GM10248 (cell line): ENCODE data around the gene COA4.

ENCODE experiments used
- CTCF ChIA-PET: fragments of 300-600 bp; sonication (Branson Sonifier 250); formaldehyde crosslinking; extraction: SDS; loops from one replicate; lab custom pipeline; 2021; ENCODE audit warnings: antibody characterized with exemption; lab: Yijun Ruan, JAX
- POLR2A ChIA-PET: fragments of 350-650 bp; sonication (Branson Sonifier 250); formaldehyde crosslinking; extraction: SDS; loops from one replicate; lab custom pipeline; 2020; ENCODE audit warnings: antibody characterized with exemption; lab: Yijun Ruan, JAX
- DNase-seq: peaks from one replicate; pipeline ENCODE4 v3.0.0; 2012; ENCODE audit errors: extremely low spot score
- TF ChIP-seq, protein P1 (sequence below): IDR thresholded peaks from 2 replicates; pipeline ENCODE4 v1.5.1; 2012; ENCODE audit warnings: mild to moderate bottlenecking, low read depth; ENCODE audit errors: extremely low read depth, missing control alignments, control extremely low read depth

The COA4 gene

DNA sequence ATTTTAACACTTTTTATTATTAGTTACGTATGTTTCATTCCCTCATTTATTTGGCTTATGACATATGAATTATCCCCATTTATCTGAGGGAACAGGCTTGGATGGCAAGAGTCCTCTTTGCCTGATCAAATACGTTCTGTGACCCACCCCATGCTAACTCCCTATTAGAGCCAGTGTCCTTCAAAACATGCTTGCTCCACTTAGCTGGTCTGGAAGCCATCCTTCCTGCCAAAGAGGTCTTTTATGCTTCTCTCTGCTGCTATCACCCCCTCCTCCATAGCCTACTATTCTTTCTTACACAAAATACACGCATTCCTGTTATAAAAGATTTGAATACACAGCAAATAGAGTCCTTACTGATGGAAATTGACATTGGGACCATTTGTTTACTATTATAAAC is 6.4 kb downstream of the COA4 start:
- ChIA-PET POLR2A (no interaction called here), CTCF (interaction anchor here (0.9 kb wide), 1 partner anchor 16 kb away, joined by 7 read pairs; no protein-coding TSS in a partner anchor)
- TF ChIP-seq, protein P1, sequence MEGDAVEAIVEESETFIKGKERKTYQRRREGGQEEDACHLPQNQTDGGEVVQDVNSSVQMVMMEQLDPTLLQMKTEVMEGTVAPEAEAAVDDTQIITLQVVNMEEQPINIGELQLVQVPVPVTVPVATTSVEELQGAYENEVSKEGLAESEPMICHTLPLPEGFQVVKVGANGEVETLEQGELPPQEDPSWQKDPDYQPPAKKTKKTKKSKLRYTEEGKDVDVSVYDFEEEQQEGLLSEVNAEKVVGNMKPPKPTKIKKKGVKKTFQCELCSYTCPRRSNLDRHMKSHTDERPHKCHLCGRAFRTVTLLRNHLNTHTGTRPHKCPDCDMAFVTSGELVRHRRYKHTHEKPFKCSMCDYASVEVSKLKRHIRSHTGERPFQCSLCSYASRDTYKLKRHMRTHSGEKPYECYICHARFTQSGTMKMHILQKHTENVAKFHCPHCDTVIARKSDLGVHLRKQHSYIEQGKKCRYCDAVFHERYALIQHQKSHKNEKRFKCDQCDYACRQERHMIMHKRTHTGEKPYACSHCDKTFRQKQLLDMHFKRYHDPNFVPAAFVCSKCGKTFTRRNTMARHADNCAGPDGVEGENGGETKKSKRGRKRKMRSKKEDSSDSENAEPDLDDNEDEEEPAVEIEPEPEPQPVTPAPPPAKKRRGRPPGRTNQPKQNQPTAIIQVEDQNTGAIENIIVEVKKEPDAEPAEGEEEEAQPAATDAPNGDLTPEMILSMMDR = no peak
- DNase-seq = no peak

DNA sequence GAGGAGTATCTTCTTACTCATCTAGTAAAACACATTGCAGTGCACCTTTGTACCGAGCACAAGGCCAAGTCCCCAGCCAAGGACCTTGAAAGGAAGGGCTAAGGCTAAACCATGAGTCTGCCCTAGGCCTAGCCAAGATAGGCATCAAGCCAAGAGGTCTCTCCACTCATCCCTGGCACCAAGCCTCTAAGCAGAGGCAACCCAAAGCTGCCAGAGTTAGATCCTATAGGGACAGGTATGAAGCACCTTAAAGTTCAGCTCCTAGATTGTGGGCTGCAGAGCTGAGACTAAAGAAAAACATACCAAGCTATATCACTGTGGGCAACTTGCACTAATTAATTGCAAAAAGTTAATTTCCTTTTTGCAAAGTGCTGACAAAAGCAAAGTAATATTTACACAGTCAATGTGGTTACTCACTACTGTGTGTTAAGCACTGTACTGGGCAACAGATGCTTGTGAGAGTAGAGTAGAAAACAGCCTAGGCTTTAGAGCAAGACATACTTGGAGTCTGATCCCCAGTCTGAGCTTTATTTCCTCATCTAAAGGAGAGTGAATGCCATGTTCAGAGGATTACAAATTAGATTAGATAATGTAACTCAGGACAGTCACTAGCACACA is 7.2 kb downstream of the COA4 start:
- TF ChIP-seq, protein P1 = no peak
- no peak for DNase-seq
- ChIA-PET CTCF (interaction anchor here (0.9 to 1.6 kb wide), 4 partner anchors 10 to 86 kb away, joined by 3 to 7 read pairs (median 4); no protein-coding TSS in a partner anchor), POLR2A (no interaction called here)

DNA sequence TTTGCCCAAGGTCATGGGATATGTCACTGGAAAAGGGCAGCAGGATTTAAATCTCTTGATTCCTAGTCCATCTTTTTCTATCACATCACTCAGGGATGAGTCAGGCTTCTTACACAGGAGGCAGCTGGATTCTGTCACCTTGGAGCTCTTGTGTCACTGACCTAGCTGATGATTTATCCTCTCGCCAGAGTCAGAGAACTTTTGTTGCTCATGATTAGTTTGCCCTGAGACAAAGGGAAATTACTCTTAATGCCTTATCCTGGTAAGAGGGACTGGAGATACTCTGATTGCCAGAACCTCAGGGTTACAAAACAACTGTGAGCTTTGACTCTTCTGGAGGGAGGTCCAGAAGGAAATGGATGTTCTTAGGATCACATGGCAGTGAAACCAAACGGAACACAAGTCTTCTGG is 10.1 kb downstream of the COA4 start:
- DNase-seq = no peak
- ChIA-PET CTCF (interaction anchor here (1.2 to 1.4 kb wide), 2 partner anchors 21 to 241 kb away, joined by 3 to 4 read pairs; no protein-coding TSS in a partner anchor), POLR2A (no interaction called here)
- TF ChIP-seq, protein P1 = no peak

DNA sequence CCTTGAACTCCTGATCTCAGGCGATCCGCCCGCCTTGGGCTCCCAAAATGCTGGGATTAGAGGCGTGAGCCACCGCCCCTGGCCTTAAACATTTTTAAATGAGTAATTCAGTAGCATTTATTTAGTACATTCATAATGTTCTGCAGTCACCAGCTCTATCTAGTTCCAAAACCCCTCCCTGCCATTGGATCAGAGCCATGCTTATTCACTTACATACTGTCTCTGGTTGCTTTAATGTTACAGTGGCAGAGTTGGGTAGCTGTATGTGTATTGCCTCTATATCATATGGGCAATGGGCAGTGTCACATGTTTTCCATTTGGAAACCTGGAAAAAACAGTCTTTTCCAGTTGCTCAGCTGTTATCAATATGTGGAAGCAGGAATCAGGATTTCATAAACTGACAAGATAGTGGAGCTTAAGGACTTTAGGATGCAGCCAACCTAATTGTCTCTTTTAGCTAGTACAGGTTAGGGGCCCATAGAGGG is 10.5 kb downstream of the COA4 start:
- TF ChIP-seq, protein P1 = no peak
- CTCF ChIA-PET = interaction anchor here (1.2 to 1.6 kb wide), 3 partner anchors 21 to 241 kb away, joined by 3 to 4 read pairs (median 3); no protein-coding TSS in a partner anchor
- DNase-seq = no peak
- POLR2A ChIA-PET = no interaction called here

DNA sequence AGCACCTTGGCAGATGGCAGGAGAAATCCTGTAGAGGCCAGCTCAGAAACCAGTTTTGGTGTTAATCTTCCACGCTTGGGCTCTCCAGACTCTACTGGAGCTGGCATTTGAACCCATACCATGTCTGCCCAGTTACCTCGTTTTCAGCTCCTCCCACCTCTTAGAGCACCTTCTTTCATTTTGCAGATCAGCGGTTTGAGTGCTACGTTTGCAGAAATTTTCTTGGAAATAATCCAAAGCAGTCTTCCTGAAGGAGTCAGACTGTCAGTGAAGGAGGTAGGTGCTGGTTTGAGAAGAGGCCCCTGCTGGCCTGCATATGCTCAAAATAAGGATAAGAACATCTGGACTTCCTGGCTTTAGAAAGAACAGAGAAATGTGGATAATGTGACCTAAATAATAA is 13.7 kb downstream of the COA4 start:
- TF ChIP-seq, protein P1 = no peak
- DNase-seq = no peak
- CTCF ChIA-PET = interaction anchor here (0.9 to 3.0 kb wide), 2 partner anchors 8 to 10 kb away, joined by 3 to 11 read pairs; no protein-coding TSS in a partner anchor
- POLR2A ChIA-PET = no interaction called here

DNA sequence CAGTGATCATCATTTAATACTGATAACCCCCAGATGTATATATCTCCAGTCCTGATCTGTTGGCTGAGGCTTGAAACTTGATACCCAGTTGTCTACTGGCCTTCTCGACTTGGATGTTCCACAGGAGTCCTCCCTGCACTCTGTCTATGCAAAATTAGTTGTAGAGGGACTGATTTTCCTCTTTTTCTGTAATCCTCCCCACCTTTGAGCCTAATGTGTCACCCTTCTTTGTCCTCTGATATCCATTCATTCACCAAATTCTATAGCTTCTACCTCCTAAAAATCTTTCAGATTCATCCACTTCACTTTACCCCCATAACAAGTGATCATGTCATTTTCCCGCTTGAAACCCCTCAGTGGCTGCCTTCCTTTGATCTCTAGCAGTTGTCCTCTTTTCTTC is 16.4 kb downstream of the COA4 start:
- ChIA-PET CTCF (no interaction called here), POLR2A (no interaction called here)
- TF ChIP-seq, protein P1 = no peak
- no peak for DNase-seq
